Skeletal muscle satellite cell (primary cell): Measurements from ENCODE around the gene RTKN.

Experiments
- H3K27me3 ChIP-seq: 2 replicates; pipeline ENCODE4 v1.7.0; 2013; ENCODE audit warnings: low read length; ENCODE audit not compliant: control insufficient read depth, insufficient read depth
- H3K36me3 ChIP-seq: 2 replicates; pipeline ENCODE4 v1.7.0; 2013; ENCODE audit warnings: mild to moderate bottlenecking, control low read depth, low read length; ENCODE audit not compliant: insufficient read depth
- H3K4me1 ChIP-seq: 2 replicates; pipeline ENCODE4 v1.7.0; 2013; ENCODE audit warnings: low read length; ENCODE audit not compliant: control insufficient read depth, insufficient read depth
- H3K4me2 ChIP-seq: 2 replicates; pipeline ENCODE4 v1.7.0; 2013; ENCODE audit warnings: mild to moderate bottlenecking, low read length
- H3K4me3 ChIP-seq: 2 replicates; pipeline ENCODE4 v1.7.0; 2013; ENCODE audit warnings: low read length
- H3K9ac ChIP-seq: 2 replicates; pipeline ENCODE4 v1.7.0; 2013; ENCODE audit warnings: mild to moderate bottlenecking, low read depth, low read length, moderate library complexity
- H3K9me3 ChIP-seq: replicated peaks from 2 replicates; pipeline ENCODE4 v1.7.0; 2013; ENCODE audit warnings: mild to moderate bottlenecking, control low read depth, low read length

RTKN gene

GRCh38 chr2:74420006-74420405 lies 21.7 kb downstream of the RTKN start:
- Histone ChIP-seq H3K27me3 (no peaks in the 10 kb centered on the region), H3K4me1 (peaks cover 22% of the 10 kb centered on the region)

GRCh38 chr2:74419345-74419744 lies 22.4 kb downstream of the RTKN start:
- no peak overlapping the region for H3K9ac ChIP-seq
- peaks cover 22% of the 10 kb centered on the region for H3K4me1 ChIP-seq
- H3K4me3 ChIP-seq, result no peak overlapping the region
- H3K36me3 ChIP-seq, result peaks cover 2% of the 10 kb centered on the region
- H3K4me2 ChIP-seq, result no peak overlapping the region
- H3K27me3 ChIP-seq, result no peaks in the 10 kb centered on the region
- no peaks in the 10 kb centered on the region for H3K9me3 ChIP-seq

More at GRCh38 chr2:74420006-74420405, 21.7 kb downstream of the RTKN start:
- Histone ChIP-seq H3K4me2 (no peak overlapping the region), H3K36me3 (peaks cover 7% of the 10 kb centered on the region), H3K9ac (no peak overlapping the region), H3K9me3 (no peaks in the 10 kb centered on the region), H3K4me3 (no peak overlapping the region)

GRCh38 chr2:74418312-74418711 lies 23.4 kb downstream of the RTKN start:
- peaks cover 23% of the 10 kb centered on the region for H3K4me1 ChIP-seq

GRCh38 chr2:74417763-74418162 lies 24.0 kb downstream of the RTKN start:
- H3K4me3 ChIP-seq, result no peak overlapping the region
- H3K4me2 ChIP-seq, result no peak overlapping the region
- no peaks in the 10 kb centered on the region for H3K9me3 ChIP-seq
- peaks cover 23% of the 10 kb centered on the region for H3K4me1 ChIP-seq
- H3K9ac ChIP-seq, result no peak overlapping the region
- no peaks in the 10 kb centered on the region for H3K27me3 ChIP-seq
- H3K36me3 ChIP-seq, result no peaks in the 10 kb centered on the region

More at GRCh38 chr2:74418312-74418711, 23.4 kb downstream of the RTKN start:
- Histone ChIP-seq H3K27me3 (no peaks in the 10 kb centered on the region), H3K4me3 (no peak overlapping the region), H3K4me2 (no peak overlapping the region), H3K9ac (no peak overlapping the region), H3K9me3 (no peaks in the 10 kb centered on the region), H3K36me3 (no peaks in the 10 kb centered on the region)

- H3K9me3 ChIP-seq, result no peaks in the 10 kb centered on the region
- H3K4me1 ChIP-seq, result peaks cover 21% of the 10 kb centered on the region
- H3K4me3 ChIP-seq, result no peak overlapping the region
- no peak overlapping the region for H3K9ac ChIP-seq
- no peaks in the 10 kb centered on the region for H3K27me3 ChIP-seq
- H3K36me3 ChIP-seq, result no peaks in the 10 kb centered on the region
- H3K4me2 ChIP-seq, result no peak overlapping the region
These were observed 24.5 kb downstream of the RTKN start for GRCh38 chr2:74417197-74417596.

GRCh38 chr2:74416778-74417177 lies 25.0 kb downstream of the RTKN start:
- Histone ChIP-seq H3K9ac (no peak overlapping the region), H3K36me3 (no peaks in the 10 kb centered on the region), H3K4me2 (no peak overlapping the region), H3K4me1 (peaks cover 19% of the 10 kb centered on the region), H3K9me3 (no peaks in the 10 kb centered on the region), H3K27me3 (no peaks in the 10 kb centered on the region), H3K4me3 (no peak overlapping the region)

GRCh38 chr2:74415762-74416395 lies 25.9 kb downstream of the RTKN start:
- Histone ChIP-seq H3K4me2 (peak overlapping the region; percentile 89), H3K4me1 (peaks cover 15% of the 10 kb centered on the region), H3K9ac (no peak overlapping the region), H3K36me3 (no peaks in the 10 kb centered on the region), H3K4me3 (no peak overlapping the region), H3K27me3 (no peaks in the 10 kb centered on the region), H3K9me3 (no peaks in the 10 kb centered on the region)

GRCh38 chr2:74414881-74415761 lies 26.6 kb downstream of the RTKN start:
- Histone ChIP-seq H3K4me3 (peak overlapping the region; percentile 70), H3K27me3 (no peaks in the 10 kb centered on the region), H3K9me3 (no peaks in the 10 kb centered on the region), H3K4me2 (peak overlapping the region; percentile 89), H3K36me3 (no peaks in the 10 kb centered on the region), H3K9ac (peak overlapping the region; percentile 65), H3K4me1 (peaks cover 15% of the 10 kb centered on the region)

- H3K27me3 ChIP-seq, result no peaks in the 10 kb centered on the region
- H3K9ac ChIP-seq, result peak overlapping the region; percentile 65
- peak overlapping the region; percentile 89 for H3K4me2 ChIP-seq
- H3K4me1 ChIP-seq, result peaks cover 15% of the 10 kb centered on the region
- peak overlapping the region; percentile 70 for H3K4me3 ChIP-seq
- H3K36me3 ChIP-seq, result no peaks in the 10 kb centered on the region
- no peaks in the 10 kb centered on the region for H3K9me3 ChIP-seq
These were observed 27.3 kb downstream of the RTKN start for GRCh38 chr2:74414441-74414840.

GRCh38 chr2:74413001-74413698 lies 28.6 kb downstream of the RTKN start:
- H3K4me3 ChIP-seq, result no peak overlapping the region
- H3K9me3 ChIP-seq, result no peaks in the 10 kb centered on the region
- H3K4me2 ChIP-seq, result no peak overlapping the region
- no peak overlapping the region for H3K9ac ChIP-seq
- H3K36me3 ChIP-seq, result no peaks in the 10 kb centered on the region
- peaks cover 3% of the 10 kb centered on the region for H3K27me3 ChIP-seq
- peaks cover 15% of the 10 kb centered on the region for H3K4me1 ChIP-seq

- H3K4me1 ChIP-seq, result no peaks in the 10 kb centered on the region
- H3K4me2 ChIP-seq, result no peak overlapping the region
- no peaks in the 10 kb centered on the region for H3K9me3 ChIP-seq
- H3K36me3 ChIP-seq, result no peaks in the 10 kb centered on the region
- H3K4me3 ChIP-seq, result no peak overlapping the region
- no peak overlapping the region for H3K9ac ChIP-seq
- H3K27me3 ChIP-seq, result peaks cover 5% of the 10 kb centered on the region
These were observed 34.1 kb downstream of the RTKN start for GRCh38 chr2:74407682-74408081.
